ACC112 (cell line): ENCODE measurements around the gene PFKP.

Source experiments
- H2AFZ ChIP-seq: fragments of 200-600 bp; sonication (generic); one replicate; pipeline ENCODE4 v1.6.0; 2017; ENCODE audit warnings: antibody characterized with exemption, low read length; ENCODE audit not compliant: unreplicated experiment
- H3K27ac ChIP-seq: fragments of 200-600 bp; sonication (generic); 2 replicates; pipeline ENCODE4 v1.5.1; 2014; ENCODE audit warnings: low read depth, mild to moderate bottlenecking, antibody characterized with exemption, low read length, moderate library complexity
- H3K27me3 ChIP-seq: fragments of 200-600 bp; sonication (generic); 2 replicates; pipeline ENCODE4 v1.6.1; 2014; ENCODE audit warnings: mild to moderate bottlenecking, antibody characterized with exemption, low read length, moderate library complexity, mixed read lengths; ENCODE audit not compliant: insufficient read depth
- H3K36me3 ChIP-seq: fragments of 200-600 bp; sonication (generic); 2 replicates; pipeline ENCODE4 v1.6.1; 2016; ENCODE audit warnings: mild to moderate bottlenecking, antibody characterized with exemption, low read length, moderate library complexity, mixed read lengths; ENCODE audit not compliant: insufficient read depth
- H3K4me1 ChIP-seq: fragments of 200-600 bp; sonication (generic); one replicate; pipeline ENCODE4 v1.6.1; 2016; ENCODE audit warnings: low read length, mixed read lengths; ENCODE audit not compliant: insufficient read depth, unreplicated experiment, control insufficient read depth
- H3K4me3 ChIP-seq: fragments of 200-600 bp; sonication (generic); 2 replicates; pipeline ENCODE4 v1.5.1; 2014; ENCODE audit warnings: mild to moderate bottlenecking, low read depth, low read length
- H3K79me2 ChIP-seq: fragments of 200-600 bp; sonication (generic); one replicate; pipeline ENCODE4 v1.6.0; 2016; ENCODE audit warnings: low read length; ENCODE audit not compliant: control insufficient read depth, unreplicated experiment, insufficient read depth

PFKP gene

GRCh38 chr10:3116508-3117100 lies 49.3 kb downstream of the PFKP start:
- Histone ChIP-seq H2AFZ (no peak overlapping the region), H3K79me2 (peaks cover 17% of the 10 kb centered on the region), H3K4me3 (no peak overlapping the region), H3K36me3 (peaks cover 39% of the 10 kb centered on the region), H3K4me1 (peaks cover 6% of the 10 kb centered on the region), H3K27me3 (no peaks in the 10 kb centered on the region), H3K27ac (no peak overlapping the region)

DNA sequence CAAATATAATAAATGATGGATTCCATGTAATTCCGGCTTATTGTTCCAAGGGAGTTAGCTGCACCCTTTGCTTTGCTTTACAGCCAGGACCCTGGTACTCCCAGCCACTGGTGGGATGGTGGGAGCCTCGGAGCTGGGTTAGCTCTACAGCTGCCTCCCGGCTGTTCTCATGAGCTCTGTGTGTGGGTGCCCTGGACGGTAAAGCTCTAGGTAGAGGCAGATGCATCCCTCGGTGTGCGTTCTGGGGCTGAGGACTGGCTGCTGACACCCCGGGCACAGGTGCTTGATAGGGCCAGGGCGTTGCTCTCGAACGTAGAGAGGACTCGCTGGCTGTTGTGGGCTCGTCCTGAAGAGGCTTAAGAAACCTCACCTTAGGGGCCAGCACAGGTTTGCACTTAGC lies 50.1 kb downstream of the PFKP start:
- Histone ChIP-seq H2AFZ (no peak overlapping the region), H3K36me3 (peaks cover 35% of the 10 kb centered on the region), H3K79me2 (peaks cover 17% of the 10 kb centered on the region), H3K27me3 (no peaks in the 10 kb centered on the region), H3K4me3 (no peak overlapping the region), H3K4me1 (no peaks in the 10 kb centered on the region), H3K27ac (no peak overlapping the region)

DNA sequence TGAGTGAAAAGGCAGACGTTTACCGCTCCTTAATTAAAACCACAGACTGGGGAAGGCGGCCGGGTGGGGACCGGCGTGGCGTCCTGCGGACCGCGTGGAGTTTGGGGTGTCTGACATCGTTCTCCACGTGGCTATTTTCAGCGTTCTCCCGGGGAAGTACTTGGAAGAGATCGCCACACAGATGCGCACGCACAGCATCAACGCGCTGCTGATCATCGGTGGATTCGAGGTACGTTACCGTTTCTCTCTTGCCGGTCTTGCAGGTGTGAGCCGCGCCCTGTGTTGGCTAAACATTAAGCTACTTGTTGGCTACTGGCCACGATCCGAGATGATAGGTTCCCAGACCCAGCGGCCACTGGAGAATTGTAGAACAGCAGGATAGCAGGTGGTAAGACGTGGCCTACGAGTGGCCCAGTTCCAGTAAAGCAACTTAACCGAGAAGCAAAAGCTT lies 51.3 kb downstream of the PFKP start:
- H3K36me3 ChIP-seq, result peaks cover 35% of the 10 kb centered on the region
- H3K27ac ChIP-seq, result no peak overlapping the region

GRCh38 chr10:3119796-3120459 lies 52.6 kb downstream of the PFKP start:
- H3K79me2 ChIP-seq, result peaks cover 19% of the 10 kb centered on the region
- no peak overlapping the region for H3K27ac ChIP-seq
- peaks cover 39% of the 10 kb centered on the region for H3K36me3 ChIP-seq
- no peaks in the 10 kb centered on the region for H3K4me1 ChIP-seq
- H3K27me3 ChIP-seq, result no peaks in the 10 kb centered on the region
- no peak overlapping the region for H3K4me3 ChIP-seq
- H2AFZ ChIP-seq, result no peak overlapping the region

More for the DNA sequence above, 51.3 kb downstream of the PFKP start:
- Histone ChIP-seq H3K27me3 (no peaks in the 10 kb centered on the region), H3K4me1 (no peaks in the 10 kb centered on the region), H3K4me3 (no peak overlapping the region), H3K79me2 (peaks cover 14% of the 10 kb centered on the region), H2AFZ (no peak overlapping the region)

DNA sequence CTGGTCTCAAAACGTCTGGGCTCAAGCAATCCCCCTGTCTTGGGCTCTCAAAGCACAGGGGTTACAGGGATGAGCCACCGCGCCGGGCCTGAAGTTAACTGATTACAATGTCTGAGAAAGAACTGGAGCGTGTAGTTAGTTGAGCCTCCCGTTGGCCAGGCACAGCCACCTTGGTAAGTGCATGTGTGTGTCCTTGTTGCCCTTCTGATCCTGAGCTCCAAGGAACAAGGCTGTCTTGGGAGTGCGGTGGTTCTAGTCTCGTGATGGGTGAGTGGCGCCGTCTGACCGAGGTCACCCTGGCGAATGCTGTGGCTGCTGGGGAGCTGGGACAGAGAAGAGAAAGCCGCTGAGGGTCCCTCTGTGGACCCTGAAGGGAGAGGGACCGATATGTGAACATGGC lies 54.7 kb downstream of the PFKP start:
- Histone ChIP-seq H3K4me1 (no peaks in the 10 kb centered on the region), H3K4me3 (no peak overlapping the region), H3K27me3 (no peaks in the 10 kb centered on the region), H3K79me2 (peaks cover 15% of the 10 kb centered on the region), H3K36me3 (peaks cover 32% of the 10 kb centered on the region), H3K27ac (no peak overlapping the region), H2AFZ (no peak overlapping the region)

- Histone ChIP-seq H3K36me3 (peaks cover 29% of the 10 kb centered on the region), H3K27me3 (no peaks in the 10 kb centered on the region), H3K4me1 (no peaks in the 10 kb centered on the region), H3K4me3 (no peak overlapping the region), H3K79me2 (peaks cover 15% of the 10 kb centered on the region), H3K27ac (no peak overlapping the region), H2AFZ (no peak overlapping the region)
Observed at GRCh38 chr10:3122486-3123205, 55.3 kb downstream of the PFKP start.

- Histone ChIP-seq H3K36me3 (peaks cover 35% of the 10 kb centered on the region), H3K27ac (no peak overlapping the region), H3K27me3 (no peaks in the 10 kb centered on the region), H2AFZ (no peak overlapping the region), H3K79me2 (peaks cover 12% of the 10 kb centered on the region), H3K4me1 (no peaks in the 10 kb centered on the region), H3K4me3 (no peak overlapping the region)
Observed at GRCh38 chr10:3123571-3124411, 56.4 kb downstream of the PFKP start.

DNA sequence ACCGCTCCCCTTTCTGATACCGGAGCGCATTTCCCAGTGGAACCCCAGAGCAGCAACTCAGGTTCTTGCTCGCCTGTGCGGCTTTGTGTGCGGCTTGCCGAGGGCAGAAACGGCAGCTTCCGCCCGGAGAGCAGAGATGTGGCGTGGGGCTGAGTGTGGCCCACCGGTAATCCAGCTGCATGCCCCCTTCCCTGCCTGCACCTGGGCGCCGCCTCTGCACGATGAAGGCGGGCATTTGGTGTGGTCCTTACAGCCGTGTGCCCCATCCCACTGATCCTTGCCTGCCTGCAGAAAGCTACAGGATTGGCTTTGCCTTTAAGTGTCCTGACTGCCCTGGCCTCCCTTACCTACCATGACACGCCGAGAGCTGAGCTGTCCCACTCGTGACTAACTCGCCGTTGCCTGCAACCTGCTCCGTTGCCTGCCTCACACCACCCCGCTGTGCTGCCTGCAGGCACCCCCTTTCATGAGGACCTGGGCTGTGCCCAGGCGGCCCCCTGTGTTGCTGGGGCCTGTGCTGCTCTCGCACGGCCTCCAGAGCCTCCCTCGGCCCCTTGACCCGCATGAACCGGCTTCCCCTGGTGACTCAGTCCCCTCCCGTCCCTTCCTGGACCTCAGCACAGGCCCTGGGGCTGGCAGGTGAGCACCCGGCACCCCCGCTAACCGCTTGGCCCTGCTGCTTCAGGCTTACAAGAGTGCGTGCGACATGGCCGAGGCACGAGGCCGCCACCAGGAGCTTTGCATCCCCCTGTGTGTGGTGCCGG lies 57.2 kb downstream of the PFKP start:
- Histone ChIP-seq H3K27me3 (no peaks in the 10 kb centered on the region), H3K36me3 (peaks cover 40% of the 10 kb centered on the region), H3K4me1 (no peaks in the 10 kb centered on the region), H3K79me2 (peaks cover 9% of the 10 kb centered on the region), H2AFZ (no peak overlapping the region), H3K4me3 (no peak overlapping the region), H3K27ac (no peak overlapping the region)

DNA sequence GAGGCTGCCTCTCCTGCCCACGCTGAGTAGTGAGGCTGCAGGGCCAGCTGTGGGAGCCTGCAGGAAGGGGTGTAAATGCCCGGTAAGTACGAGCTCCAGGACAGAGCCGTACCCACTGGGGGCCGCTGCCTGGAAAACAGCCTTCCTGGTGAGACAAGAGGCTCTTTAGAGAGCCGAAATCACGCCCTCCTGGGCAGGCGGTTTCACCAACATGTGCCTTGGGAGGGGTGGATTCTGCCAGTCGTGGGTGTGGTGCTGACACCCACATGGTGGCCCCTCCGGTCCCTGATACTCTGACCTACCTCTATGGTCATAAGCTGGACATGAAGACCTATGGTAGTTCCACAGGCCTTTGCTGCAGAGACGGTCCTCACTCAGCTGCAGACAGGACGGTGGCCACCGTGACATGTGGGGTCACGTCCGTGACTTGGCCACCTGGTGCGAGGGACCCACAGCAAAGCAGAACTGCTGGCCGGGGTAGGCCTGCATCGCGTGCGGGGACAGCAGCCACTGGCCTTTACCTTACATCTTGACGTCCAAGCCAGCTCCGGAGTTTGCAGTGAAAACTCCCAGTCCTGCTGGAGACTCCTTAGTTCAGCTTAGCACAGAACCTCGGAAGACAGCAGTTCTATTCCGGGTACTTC lies 58.3 kb downstream of the PFKP start:
- Histone ChIP-seq H3K27me3 (no peaks in the 10 kb centered on the region), H2AFZ (no peak overlapping the region), H3K27ac (no peak overlapping the region), H3K36me3 (peaks cover 47% of the 10 kb centered on the region), H3K79me2 (peaks cover 9% of the 10 kb centered on the region), H3K4me1 (no peaks in the 10 kb centered on the region), H3K4me3 (no peak overlapping the region)
